GM12878 (cell line): Measurements from ENCODE around the gene RNF40. TPM values are rescaled to one million over a fixed set of nuclear protein-coding genes. Genes with fewer than 3 reads are reported as not detected.

Experiments
- ATAC-seq: fragments of 200-7000 bp; cut with Tn5 transposase; 3 replicates; pipeline ENCODE4 v1.9.1; 2020; ENCODE audit warnings: mild to moderate bottlenecking, moderate library complexity
- BruUV-seq: library from RNA; stranded (reverse); fragments of 400-500 nt; replicated peaks from 2 replicates; lab custom pipeline; 2021; lab: Mats Ljungman, UMichigan
- CTCF ChIA-PET: fragments of 300-600 bp; sonication (Branson Sonifier 250); formaldehyde crosslinking; extraction: SDS; loops from one replicate; lab custom pipeline; 2021; ENCODE audit warnings: inconsistent platforms; lab: Yijun Ruan, JAX
- POLR2A ChIA-PET: fragments of 350-600 bp; formaldehyde crosslinking; extraction: SDS; loops from one replicate; lab custom pipeline; 2021; ENCODE audit warnings: inconsistent platforms; lab: Charles Lee
- RAD21 ChIA-PET: fragments of 300-600 bp; sonication (Branson Sonifier 250); formaldehyde crosslinking; loops from one replicate; lab custom pipeline; 2023; ENCODE audit warnings: antibody characterized with exemption; ENCODE audit not compliant: unreplicated experiment; lab: Charles Lee
- SMC1A ChIA-PET: fragments of 300-600 bp; sonication (Branson Sonifier 250); formaldehyde crosslinking; loops from one replicate; lab custom pipeline; 2023; ENCODE audit not compliant: unreplicated experiment, uncharacterized antibody; lab: Charles Lee
- DNase-seq: peaks from one replicate; pipeline ENCODE4 v3.0.0-alpha.2; 2011; ENCODE audit warnings: low read depth, low spot score
- FAIRE-seq: peaks from 3 replicates; lab custom pipeline; 2011; peaks lifted over from hg19 to GRCh38; lab: Jason Lieb, UNC
- H2AFZ ChIP-seq: 2 replicates; pipeline ENCODE4 v1.6.0; 2011; ENCODE audit warnings: low read depth, low read length, control low read depth; ENCODE audit not compliant: control insufficient read depth
- H3K27ac ChIP-seq: 2 replicates; pipeline ENCODE4 v1.5.1; 2011; ENCODE audit warnings: control low read depth; ENCODE audit not compliant: control insufficient read depth, insufficient read depth
- H3K27me3 ChIP-seq, 2 experiments: replicated peaks in 1 of 2; 2 replicates each; pipeline versions ENCODE4 v1.6.0 to v1.6.1; 2011; ENCODE audit warnings: low read length in 1 of 2; ENCODE audit not compliant: control insufficient read depth in 2 of 2, insufficient read depth in 2 of 2
- H3K36me3 ChIP-seq, 2 experiments: 2 replicates each; pipeline ENCODE4 v1.5.1; 2011; ENCODE audit warnings: low read length in 1 of 2; ENCODE audit not compliant: control insufficient read depth in 2 of 2, insufficient read depth in 2 of 2
- H3K4me1 ChIP-seq: 2 replicates; pipeline ENCODE4 v1.6.1; 2011; ENCODE audit warnings: mild to moderate bottlenecking, low read length, moderate library complexity, mixed read lengths; ENCODE audit not compliant: control insufficient read depth, insufficient read depth
- H3K4me2 ChIP-seq: 2 replicates; pipeline ENCODE4 v1.6.0; 2011; ENCODE audit warnings: control low read depth; ENCODE audit not compliant: control insufficient read depth, insufficient read depth
- H3K4me3 ChIP-seq: fragments of 200-600 bp; sonication (generic); 2 replicates; pipeline ENCODE4 v1.5.1; 2016
- H3K79me2 ChIP-seq: 2 replicates; pipeline ENCODE4 v1.6.0; 2011; ENCODE audit warnings: low read length; ENCODE audit not compliant: control insufficient read depth, insufficient read depth
- H3K9ac ChIP-seq: 2 replicates; pipeline ENCODE4 v1.8.0; 2011; ENCODE audit warnings: low read length, control low read depth, mixed read lengths; ENCODE audit not compliant: control insufficient read depth, insufficient read depth
- H3K9me3 ChIP-seq: replicated peaks from 3 replicates; pipeline ENCODE4 v1.5.1; 2011; ENCODE audit warnings: mild to moderate bottlenecking, low read length; ENCODE audit not compliant: control insufficient read depth, insufficient read depth
- H4K20me1 ChIP-seq: 2 replicates; pipeline ENCODE4 v1.6.0; 2011; ENCODE audit not compliant: control insufficient read depth, insufficient read depth
- ATF3 ChIP-seq: IDR thresholded peaks from 2 replicates; pipeline ENCODE4 v1.6.1; 2011; ENCODE audit warnings: low read depth, mild to moderate bottlenecking, low read length, moderate library complexity, borderline replicate concordance; ENCODE audit errors: extremely low read depth
- BCL3 ChIP-seq: IDR thresholded peaks from 2 replicates; pipeline ENCODE4 v1.6.1; 2011; ENCODE audit warnings: borderline replicate concordance, low read depth, mild to moderate bottlenecking, moderate library complexity, low read length; ENCODE audit not compliant: insufficient read depth, poor library complexity, severe bottlenecking
- FOXM1 ChIP-seq: IDR thresholded peaks from 2 replicates; pipeline ENCODE4 v1.6.1; 2012; ENCODE audit warnings: low read depth, mild to moderate bottlenecking, inconsistent platforms, low read length, moderate library complexity
- IRF5 ChIP-seq: fragments of 450-650 bp; IDR thresholded peaks from 2 replicates; pipeline ENCODE4 v1.6.1; 2017; ENCODE audit warnings: borderline replicate concordance
- KLF5 ChIP-seq: fragments of 450-650 bp; IDR thresholded peaks from 2 replicates; pipeline ENCODE4 v1.6.1; 2014; ENCODE audit warnings: mild to moderate bottlenecking; ENCODE audit not compliant: partially characterized antibody
- NBN ChIP-seq: fragments of 450-650 bp; IDR thresholded peaks from 2 replicates; pipeline ENCODE4 v1.6.1; 2016
- NFXL1 ChIP-seq: fragments of 450-650 bp; IDR thresholded peaks from 2 replicates; pipeline ENCODE4 v1.6.1; 2017; ENCODE audit warnings: antibody characterized with exemption, mild to moderate bottlenecking, borderline replicate concordance
- NKRF ChIP-seq: fragments of 450-650 bp; conservative IDR thresholded peaks from 2 replicates; pipeline ENCODE4 v1.6.1; 2017; ENCODE audit warnings: mild to moderate bottlenecking, moderate library complexity
- SREBF1 ChIP-seq: IDR thresholded peaks from 2 replicates; pipeline ENCODE4 v1.6.1; 2012; ENCODE audit warnings: mild to moderate bottlenecking, low read length
- TAF1 ChIP-seq: IDR thresholded peaks from 2 replicates; pipeline ENCODE4 v1.6.1; 2011; ENCODE audit warnings: mild to moderate bottlenecking, low read depth, low read length, borderline replicate concordance
- TARDBP ChIP-seq: IDR thresholded peaks from 2 replicates; pipeline ENCODE4 v1.6.1; 2016; ENCODE audit warnings: borderline replicate concordance
- ZNF384 ChIP-seq: IDR thresholded peaks from 2 replicates; pipeline ENCODE4 v1.6.1; 2012; ENCODE audit warnings: low read depth, mild to moderate bottlenecking, low read length, improper control_type of control experiment, borderline replicate concordance
- ZSCAN29 ChIP-seq: fragments of 450-650 bp; IDR thresholded peaks from 2 replicates; pipeline ENCODE4 v1.6.1; 2017; ENCODE audit warnings: mild to moderate bottlenecking, moderate library complexity
- WGBS: methylation state at CpG from one replicate; pipeline ENCODE4 v1.1.6; 2016; ENCODE audit warnings: low lambda C conversion rate; ENCODE audit not compliant: insufficient replicate concordance, insufficient coverage; ENCODE audit errors: missing lambda C conversion rate; 5-methylcytosine and 5-hydroxymethylcytosine counted together
- in situ Hi-C: fragments of 300-500 bp; cut with MboI; formaldehyde crosslinking; loops from 9 replicates; pipeline ENCODE4 v1.14.3; 2018; ENCODE audit warnings: mixed read lengths
- intact Hi-C: fragments of 100-400 bp; cut with micrococcal nuclease; formaldehyde crosslinking; loops from one replicate; pipeline ENCODE4 v1.14.2; 2022; ENCODE audit not compliant: unreplicated experiment
- polyA plus RNA-seq, 11 experiments: library from polyadenylated mRNA; depleted of rRNA in 4 of 11; unstranded in 6 of 11; stranded (reverse) in 5 of 11; fragments of >200 nt; fragmentation: Nextera tagmentation in 4 of 11; fragmentation: Illumina TruSeq in 1 of 11; extraction: Ambion mirVana in 4 of 11; extraction: Trizol in 1 of 11; gene quantifications; 1 replicate in 1 of 11; 2 replicates in 10 of 11; pipeline versions ENCODE4 v1.2.1 to v1.2.3, GENCODE V29; 2011 to 2016; ENCODE audit warnings: inconsistent platforms in 2 of 11, missing spikeins in 2 of 11, low read depth in 1 of 11
- total RNA-seq, 4 experiments: library from RNA; depleted of rRNA in 3 of 4; stranded (reverse); fragments of >200 nt in 3 of 4; fragmentation: Illumina TruSeq in 1 of 4; extraction: Trizol in 1 of 4; gene quantifications; 2 replicates each; pipeline versions ENCODE4 v1.2.1 to v1.2.3, GENCODE V29; 2013 to 2021

RNF40 gene
- total and polyA plus RNA-seq, 10 of the 15 experiments (the other 5 are each of a cell fraction or from before 2014, with no cell fraction given), result 3.7 to 97.6 (median 58.4) TPM

GRCh38 chr16:30785126-30786106 lies 23.3 kb downstream of the RNF40 start:
- intact Hi-C loops, result no loop called here
- POLR2A ChIA-PET, result no interaction called here
- H2AFZ ChIP-seq, result no peak overlapping the region
- peak overlapping the region; percentile 59; the same call in 1 of the 2 replicates for H3K4me2 ChIP-seq
- TF ChIP-seq NBN (no peak), ZNF384 (no peak), NKRF (no peak), BCL3 (no peak), ATF3 (no peak), TAF1 (no peak), TARDBP (no peak), KLF5 (no peak), NFXL1 (no peak), IRF5 (no peak), ZSCAN29 (no peak), SREBF1 (no peak), FOXM1 (no peak)
- TF ChIP-seq, all 136 proteins: peak for 0
- ChIA-PET SMC1A (interaction anchor here (1.7 kb wide), 1 partner anchor 28 kb away, joined by 3 read pairs; no protein-coding TSS in a partner anchor), RAD21 (no interaction called here), CTCF (interaction anchor here (1.6 kb wide), 1 partner anchor 116 kb away, joined by 3 read pairs; no protein-coding TSS in a partner anchor)
- Histone ChIP-seq H3K79me2 (no peaks in the 10 kb centered on the region), H3K36me3 (no peaks in the 10 kb centered on the region), H3K9ac (no peak overlapping the region), H4K20me1 (no peaks in the 10 kb centered on the region), H3K9me3 (no peaks in the 10 kb centered on the region), H3K27ac (no peak overlapping the region), H3K27me3 (peaks cover 0 to 3% of the 10 kb centered on the region in 2 experiments; a peak in 2 of 4 replicates), H3K4me1 (no peaks in the 10 kb centered on the region), H3K4me3 (no peak overlapping the region)
- no peak for ATAC-seq
- BruUV-seq, result no TSS peak
- in situ Hi-C loops, result no loop called here
- no peak for DNase-seq
- FAIRE-seq, result no peak
- WGBS, result 43% methylated on average over 7 of the region's 7 CpGs
